Mesothelial cell of epicardium (in vitro differentiated cells): Measurements from ENCODE around the gene UST. TPM values are rescaled to one million over a fixed set of nuclear protein-coding genes. Genes with fewer than 3 reads are reported as not detected.

Experiments used
- DNase-seq, 2 experiments: peaks; one replicate each; pipeline ENCODE4 v3.0.0; 2021; ENCODE audit warnings: low spot score in 2 of 2; ENCODE audit not compliant: unreplicated experiment in 2 of 2
- H3K27ac Mint-ChIP-seq: 2 replicates; pipeline ENCODE4 v1.8.0; 2021; ENCODE audit warnings: mixed read lengths
- H3K27me3 Mint-ChIP-seq: 2 replicates; pipeline ENCODE4 v1.8.0; 2021; ENCODE audit warnings: low read depth, mixed read lengths
- H3K36me3 Mint-ChIP-seq: 2 replicates; pipeline ENCODE4 v1.8.0; 2021; ENCODE audit warnings: mixed read lengths
- H3K4me1 Mint-ChIP-seq: 2 replicates; pipeline ENCODE4 v1.8.0; 2021; ENCODE audit warnings: mixed read lengths
- H3K4me3 Mint-ChIP-seq: 2 replicates; pipeline ENCODE4 v1.8.0; 2021; ENCODE audit warnings: mild to moderate bottlenecking, moderate library complexity, mixed read lengths
- H3K9me3 Mint-ChIP-seq: 2 replicates; pipeline ENCODE4 v1.8.0; 2021; ENCODE audit warnings: mixed read lengths
- CTCF ChIP-seq: fragments of 200-600 bp; sonication (generic); IDR thresholded peaks from one replicate; pipeline ENCODE4 v1.5.0; 2021; ENCODE audit warnings: antibody characterized with exemption; ENCODE audit not compliant: unreplicated experiment
- total RNA-seq: library from RNA; stranded (reverse); gene quantifications from 3 replicates; pipeline ENCODE4 v1.2.1, GENCODE V29; 2021

UST gene
- 5.9 to 6.6 TPM (median 6.3 TPM) in 3 replicates for total RNA-seq

- peak within 1 kb of the TSS; percentile 91 for H3K4me3 Mint-ChIP-seq
- no peaks in the 10 kb centered on the region for H3K9me3 Mint-ChIP-seq
- peak; percentile 76 to 79 for DNase-seq
- peaks cover 34% of the 10 kb centered on the region for H3K27me3 Mint-ChIP-seq
- peaks cover 11% of the 10 kb centered on the region for H3K4me1 Mint-ChIP-seq
- no peaks in the 10 kb centered on the region for H3K36me3 Mint-ChIP-seq
- H3K27ac Mint-ChIP-seq = peak within 1 kb of the TSS; percentile 89
- no peak for TF ChIP-seq CTCF
These were observed at the start of gene UST for GRCh38 chr6:148746363-148747144. TSS of gene UST (plus strand) at chr6:148747030. CDS start at chr6:148747431, 401 bp downstream.

GRCh38 chr6:148697895-148698440 lies 48.9 kb upstream of the UST start:
- H3K36me3 Mint-ChIP-seq = peaks cover 2% of the 10 kb centered on the region
- peaks cover 11% of the 10 kb centered on the region for H3K9me3 Mint-ChIP-seq
- H3K27me3 Mint-ChIP-seq = no peaks in the 10 kb centered on the region
- no peaks in the 10 kb centered on the region for H3K4me1 Mint-ChIP-seq
- DNase-seq = no peak
- no peak for TF ChIP-seq CTCF
- H3K4me3 Mint-ChIP-seq = no peak overlapping the region
- no peak overlapping the region for H3K27ac Mint-ChIP-seq

- Mint-ChIP-seq H3K9me3 (peaks cover 14% of the 10 kb centered on the region), H3K4me1 (no peaks in the 10 kb centered on the region), H3K27ac (no peak overlapping the region), H3K4me3 (no peak overlapping the region), H3K36me3 (peaks cover 2% of the 10 kb centered on the region), H3K27me3 (no peaks in the 10 kb centered on the region)
- TF ChIP-seq CTCF = no peak
- DNase-seq = no peak
These were observed 48.1 kb upstream of the UST start for GRCh38 chr6:148698671-148699180.

- Mint-ChIP-seq H3K27me3 (no peaks in the 10 kb centered on the region), H3K4me1 (no peaks in the 10 kb centered on the region), H3K27ac (no peak overlapping the region), H3K4me3 (no peak overlapping the region), H3K9me3 (peaks cover 14% of the 10 kb centered on the region), H3K36me3 (peaks cover 2% of the 10 kb centered on the region)
- no peak for DNase-seq
- no peak for TF ChIP-seq CTCF
These were observed 46.6 kb upstream of the UST start for GRCh38 chr6:148700047-148700715.

- Mint-ChIP-seq H3K9me3 (peaks cover 14% of the 10 kb centered on the region), H3K27ac (no peak overlapping the region), H3K27me3 (no peaks in the 10 kb centered on the region), H3K4me3 (no peak overlapping the region), H3K4me1 (no peaks in the 10 kb centered on the region), H3K36me3 (peaks cover 2% of the 10 kb centered on the region)
- TF ChIP-seq CTCF = no peak
- no peak for DNase-seq
These were observed 46.0 kb upstream of the UST start for GRCh38 chr6:148700741-148701311.
